GM12874 (cell line): Measurements from ENCODE around the gene SELE.

ENCODE experiments used
- CTCF ChIP-seq: IDR thresholded peaks from 2 replicates; pipeline ENCODE4 v1.5.1; 2011; ENCODE audit warnings: low read depth, mild to moderate bottlenecking, control low read depth, low read length, moderate library complexity; ENCODE audit not compliant: insufficient read depth

SELE gene

GRCh38 chr1:169679692-169680091 is 54.2 kb downstream of the SELE start:
- no peak for TF ChIP-seq CTCF

GRCh38 chr1:169676001-169676400 is 57.9 kb downstream of the SELE start:
- TF ChIP-seq CTCF: no peak
